Measurements from ENCODE around the gene INPP5B.

- TF ChIP-seq POLR2A (IDR thresholded peaks at IDR 0.05; ENCODE audit: low read length), result no peak
- no peak for TF ChIP-seq GATA1 (IDR thresholded peaks at IDR 0.05; ENCODE audit: low read depth, low read length)
Observed at GRCh38 chr1:37926038-37926924, 20.6 kb downstream of the INPP5B start.

Measured in erythroblast (primary cell).